GM23248 (cell line): ENCODE measurements around the gene MUCL3.
"Not testable (repeated sequence)": the region's sequence is repeated elsewhere in the genome, so short reads cannot be mapped to it uniquely, and the experiment has no call there.

Experiments used
- EZH2 ChIP-seq: fragments of 200-600 bp; sonication (generic); IDR thresholded peaks from 2 replicates; pipeline ENCODE4 v1.6.1; 2018; ENCODE audit warnings: antibody characterized with exemption, mild to moderate bottlenecking; ENCODE audit not compliant: insufficient read depth, poor library complexity, severe bottlenecking
- EZH2phosphoT487 ChIP-seq: fragments of 200-600 bp; sonication (generic); IDR thresholded peaks from 2 replicates; pipeline ENCODE4 v1.6.1; 2018; ENCODE audit warnings: antibody characterized with exemption, moderate library complexity, mild to moderate bottlenecking, low read depth; ENCODE audit not compliant: insufficient read depth

DNA sequence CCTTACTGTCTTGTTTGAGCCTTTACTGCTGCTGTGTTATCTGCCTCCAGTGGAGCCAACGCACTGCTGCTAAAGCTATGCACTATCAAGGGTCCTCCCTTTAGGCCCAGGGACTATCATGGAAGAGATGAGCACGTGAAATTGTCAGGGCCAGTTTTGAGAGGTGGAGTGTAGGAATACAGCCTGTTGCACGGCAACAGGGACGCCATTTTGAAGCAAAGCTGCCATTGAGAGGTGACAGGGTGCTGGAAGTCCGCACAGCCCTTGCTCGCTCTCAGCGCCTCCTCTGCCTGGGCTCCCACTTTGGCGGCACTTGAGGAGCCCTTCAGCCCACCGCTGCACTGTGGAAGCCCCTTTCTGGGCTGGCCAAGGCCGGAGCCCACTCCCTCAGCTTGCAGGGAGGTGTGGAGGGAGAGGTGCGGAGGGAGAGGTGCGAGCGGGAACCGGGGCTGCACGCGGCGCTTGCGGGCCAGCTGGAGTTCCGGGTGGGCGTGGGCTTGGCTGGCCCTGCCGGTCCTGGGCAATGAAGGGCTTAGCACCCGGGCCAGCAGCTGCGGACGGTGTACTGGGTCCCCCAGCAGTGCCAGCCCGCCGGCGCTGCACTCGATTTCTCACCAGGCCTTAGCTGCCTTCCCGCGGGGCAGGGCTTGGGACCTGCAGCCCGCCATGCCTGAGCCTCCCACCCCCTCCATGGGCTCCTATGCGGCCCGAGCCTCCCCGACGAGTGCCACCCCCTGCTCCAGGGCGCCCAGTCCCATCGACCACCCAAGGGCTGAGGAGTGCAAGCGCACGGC, 59.5 kb downstream of the MUCL3 start:
- TF ChIP-seq EZH2, EZH2phosphoT487: not testable (repeated sequence)
